Osteoblast (primary cell): ENCODE results near the gene CD63. TPM values are rescaled to one million over a fixed set of nuclear protein-coding genes. Genes with fewer than 3 reads are reported as not detected.

ENCODE experiments used
- DNase-seq: peaks from one replicate; pipeline ENCODE4 v3.0.0; 2011; ENCODE audit warnings: low spot score, mixed read lengths; ENCODE audit not compliant: insufficient read length; ENCODE audit errors: missing footprints
- H2AFZ ChIP-seq: 2 replicates; pipeline ENCODE4 v1.6.0; 2011; ENCODE audit warnings: mild to moderate bottlenecking, low read length
- H3K27ac ChIP-seq: 2 replicates; pipeline ENCODE4 v1.5.1; 2011; ENCODE audit warnings: mild to moderate bottlenecking, low read depth, low read length, moderate library complexity
- H3K27me3 ChIP-seq: 2 replicates; pipeline ENCODE4 v1.6.0; 2012; ENCODE audit warnings: mild to moderate bottlenecking, control low read depth, inconsistent platforms, low read length, moderate library complexity; ENCODE audit not compliant: insufficient read depth
- H3K36me3 ChIP-seq: 2 replicates; pipeline ENCODE4 v1.5.1; 2011; ENCODE audit warnings: mild to moderate bottlenecking, low read length, control low read depth, moderate library complexity; ENCODE audit not compliant: insufficient read depth
- H3K4me1 ChIP-seq: 2 replicates; pipeline ENCODE4 v1.5.1; 2011; ENCODE audit warnings: mild to moderate bottlenecking, low read length, control low read depth, moderate library complexity; ENCODE audit not compliant: insufficient read depth
- H3K4me2 ChIP-seq: 2 replicates; pipeline ENCODE4 v1.6.0; 2011; ENCODE audit warnings: mild to moderate bottlenecking, low read length; ENCODE audit not compliant: insufficient read depth
- H3K4me3 ChIP-seq: fragments of 200-600 bp; sonication (generic); 3 replicates; pipeline ENCODE4 v1.5.1; 2012; ENCODE audit warnings: mild to moderate bottlenecking, low read length, inconsistent platforms; ENCODE audit not compliant: insufficient read depth
- H3K79me2 ChIP-seq: 2 replicates; pipeline ENCODE4 v1.6.0; 2012; ENCODE audit warnings: mild to moderate bottlenecking, low read length, control low read depth, inconsistent platforms; ENCODE audit not compliant: insufficient read depth
- H3K9me3 ChIP-seq: 2 replicates; pipeline ENCODE4 v1.5.1; 2011; ENCODE audit warnings: low read depth, low read length, control low read depth
- H4K20me1 ChIP-seq: 2 replicates; pipeline ENCODE4 v1.6.0; 2012; ENCODE audit warnings: mild to moderate bottlenecking, low read length, control low read depth; ENCODE audit not compliant: insufficient read depth
- CTCF ChIP-seq: IDR thresholded peaks from 2 replicates; pipeline ENCODE4 v1.5.1; 2011; ENCODE audit warnings: mild to moderate bottlenecking, low read depth, low read length, moderate library complexity; ENCODE audit errors: extremely low read depth
- total RNA-seq: library from RNA; depleted of rRNA; stranded (reverse); fragments of >200 nt; gene quantifications from 2 replicates; pipeline ENCODE4 v1.2.3, GENCODE V29; 2012

CD63 gene
- total RNA-seq, 1 donor: 3,072 TPM

GRCh38 chr12:55733021-55733555 lies 4.3 kb upstream of the CD63 start:
- no peak for TF ChIP-seq CTCF

GRCh38 chr12:55732288-55732687 lies 3.5 kb upstream of the CD63 start:
- Histone ChIP-seq H4K20me1 (peaks cover 11% of the 10 kb centered on the region), H2AFZ (no peak overlapping the region), H3K36me3 (peaks cover 4% of the 10 kb centered on the region), H3K4me1 (peaks cover 20% of the 10 kb centered on the region), H3K27me3 (no peaks in the 10 kb centered on the region), H3K4me3 (no peak overlapping the region), H3K79me2 (peaks cover 34% of the 10 kb centered on the region), H3K9me3 (no peaks in the 10 kb centered on the region), H3K4me2 (no peak overlapping the region), H3K27ac (no peak overlapping the region)
- no peak for DNase-seq
- TF ChIP-seq CTCF: no peak

More at GRCh38 chr12:55733021-55733555, 4.3 kb upstream of the CD63 start:
- DNase-seq: peak; percentile 78
- no peak overlapping the region for H3K4me2 ChIP-seq
- H2AFZ ChIP-seq: no peak overlapping the region
- no peaks in the 10 kb centered on the region for H3K27me3 ChIP-seq
- H3K4me1 ChIP-seq: peaks cover 25% of the 10 kb centered on the region
- peaks cover 26% of the 10 kb centered on the region for H3K79me2 ChIP-seq
- H3K4me3 ChIP-seq: no peak overlapping the region
- H3K9me3 ChIP-seq: no peaks in the 10 kb centered on the region
- peaks cover 3% of the 10 kb centered on the region for H4K20me1 ChIP-seq
- no peaks in the 10 kb centered on the region for H3K36me3 ChIP-seq
- no peak overlapping the region for H3K27ac ChIP-seq

- H2AFZ ChIP-seq: peak overlapping the region; percentile 43
- no peaks in the 10 kb centered on the region for H3K27me3 ChIP-seq
- H3K4me3 ChIP-seq: peak overlapping the region; percentile 97
- H3K4me1 ChIP-seq: peaks cover 41% of the 10 kb centered on the region
- TF ChIP-seq CTCF: peak; percentile 17
- peaks cover 26% of the 10 kb centered on the region for H3K36me3 ChIP-seq
- no peaks in the 10 kb centered on the region for H3K9me3 ChIP-seq
- H3K79me2 ChIP-seq: peaks cover 55% of the 10 kb centered on the region
- H4K20me1 ChIP-seq: peaks cover 31% of the 10 kb centered on the region
- H3K27ac ChIP-seq: peak overlapping the region; percentile 96
- no peak for DNase-seq
- H3K4me2 ChIP-seq: peak overlapping the region; percentile 88
Observed at GRCh38 chr12:55729819-55730818, 1.3 kb upstream of the CD63 start.
